IMR-90 (cell line): ENCODE data around the gene PHPT1. TPM values are rescaled to one million over a fixed set of nuclear protein-coding genes. Genes with fewer than 3 reads are reported as not detected.
A peak's percentile ranks its signal among the peaks of the same experiment; 100 is the strongest.

Experiments used
- ATAC-seq: fragments of 200-7000 bp; cut with Tn5 transposase; 2 replicates; pipeline ENCODE4 v1.9.1; 2020; ENCODE audit warnings: low read depth, mild to moderate bottlenecking, moderate library complexity
- BruUV-seq: library from RNA; stranded (reverse); fragments of 400-500 nt; replicated peaks from 2 replicates; lab custom pipeline; 2021; lab: Mats Ljungman, UMichigan
- CTCF ChIA-PET: fragments of 300-600 bp; formaldehyde crosslinking; extraction: SDS; loops from one replicate; lab custom pipeline; 2021; ENCODE audit warnings: antibody characterized with exemption; lab: Yijun Ruan, JAX
- POLR2A ChIA-PET: fragments of 300-600 bp; sonication (Branson Sonifier 250); formaldehyde crosslinking; loops from one replicate; lab custom pipeline; 2022; ENCODE audit warnings: antibody characterized with exemption; ENCODE audit not compliant: unreplicated experiment; lab: Charles Lee
- DNase-seq: peaks from one replicate; pipeline ENCODE4 v3.0.0; 2013
- H2AFZ ChIP-seq: replicated peaks from 2 replicates; pipeline ENCODE3; 2013; ENCODE audit warnings: low read length, mild to moderate bottlenecking; ENCODE audit not compliant: poor library complexity
- H2AK5ac ChIP-seq: 2 replicates; pipeline ENCODE4 v1.6.1; 2013; ENCODE audit warnings: low read depth, low read length, inconsistent platforms
- H2AK9ac ChIP-seq: replicated peaks from 2 replicates; pipeline ENCODE3; 2013; ENCODE audit warnings: mild to moderate bottlenecking, low read depth, low read length, moderate library complexity; ENCODE audit not compliant: poor library complexity
- H2BK120ac ChIP-seq: 2 replicates; pipeline ENCODE4 v1.6.1; 2013; ENCODE audit warnings: low read depth, low read length, inconsistent platforms
- H2BK15ac ChIP-seq: 3 replicates; pipeline ENCODE4 v1.6.1; 2013; ENCODE audit warnings: low read depth, low read length, inconsistent platforms
- H2BK20ac ChIP-seq: 2 replicates; pipeline ENCODE4 v1.6.1; 2013; ENCODE audit warnings: low read depth, mild to moderate bottlenecking, inconsistent platforms, low read length, moderate library complexity
- H2BK5ac ChIP-seq: 2 replicates; pipeline ENCODE4 v1.6.1; 2013; ENCODE audit warnings: mild to moderate bottlenecking, low read depth, low read length, inconsistent platforms; ENCODE audit not compliant: poor library complexity, severe bottlenecking
- H3K14ac ChIP-seq: replicated peaks from 2 replicates; pipeline ENCODE4 v1.6.1; 2013; ENCODE audit warnings: low read depth, low read length, inconsistent platforms
- H3K18ac ChIP-seq: 2 replicates; pipeline ENCODE4 v1.6.1; 2013; ENCODE audit warnings: low read depth, low read length, control low read depth
- H3K23ac ChIP-seq: 2 replicates; pipeline ENCODE4 v1.6.1; 2013; ENCODE audit warnings: low read depth, low read length, inconsistent platforms
- H3K27ac ChIP-seq: 2 replicates; pipeline ENCODE4 v1.5.1; 2013; ENCODE audit warnings: mild to moderate bottlenecking, control low read depth, low read length; ENCODE audit not compliant: insufficient read depth
- H3K27me3 ChIP-seq: 2 replicates; pipeline ENCODE4 v1.6.1; 2013; ENCODE audit warnings: low read length; ENCODE audit not compliant: control insufficient read depth, insufficient read depth
- H3K36me3 ChIP-seq: 2 replicates; pipeline ENCODE4 v1.6.1; 2013; ENCODE audit warnings: low read length, mixed read lengths; ENCODE audit not compliant: control insufficient read depth, insufficient read depth
- H3K4ac ChIP-seq: 2 replicates; pipeline ENCODE4 v1.6.1; 2013; ENCODE audit warnings: low read depth, low read length, inconsistent platforms
- H3K4me1 ChIP-seq: 2 replicates; pipeline ENCODE4 v1.6.1; 2013; ENCODE audit warnings: low read length, mixed read lengths; ENCODE audit not compliant: control insufficient read depth, insufficient read depth
- H3K4me2 ChIP-seq: 2 replicates; pipeline ENCODE4 v1.6.1; 2013; ENCODE audit warnings: low read depth, mild to moderate bottlenecking, control low read depth, low read length, moderate library complexity
- H3K4me3 ChIP-seq: 2 replicates; pipeline ENCODE4 v1.5.1; 2013; ENCODE audit warnings: low read depth, mild to moderate bottlenecking, control low read depth, low read length, moderate library complexity; ENCODE audit not compliant: insufficient read depth
- H3K56ac ChIP-seq: 2 replicates; pipeline ENCODE4 v1.6.1; 2013; ENCODE audit warnings: low read length, inconsistent platforms; ENCODE audit not compliant: insufficient read depth; ENCODE audit errors: extremely low read depth
- H3K79me1 ChIP-seq, 2 experiments: 2 replicates each; pipeline ENCODE4 v1.6.1; 2013; ENCODE audit warnings: low read length in 2 of 2, inconsistent platforms in 1 of 2, low read depth in 1 of 2
- H3K9ac ChIP-seq: 2 replicates; pipeline ENCODE4 v1.6.1; 2013; ENCODE audit warnings: low read depth, low read length, control low read depth
- H3K9me1 ChIP-seq: 2 replicates; pipeline ENCODE4 v1.6.1; 2013; ENCODE audit warnings: low read length, inconsistent platforms; ENCODE audit not compliant: insufficient read depth
- H3K9me3 ChIP-seq: 2 replicates; pipeline ENCODE4 v1.6.1; 2013; ENCODE audit warnings: low read length; ENCODE audit not compliant: control insufficient read depth, insufficient read depth
- H4K20me1 ChIP-seq: 2 replicates; pipeline ENCODE4 v1.6.1; 2013; ENCODE audit warnings: low read length, inconsistent platforms; ENCODE audit not compliant: insufficient read depth
- H4K5ac ChIP-seq: 2 replicates; pipeline ENCODE4 v1.6.1; 2013; ENCODE audit warnings: mild to moderate bottlenecking, low read depth, low read length, control low read depth
- H4K8ac ChIP-seq, 2 experiments: 2 replicates each; pipeline ENCODE4 v1.6.1; 2013; ENCODE audit warnings: low read depth in 2 of 2, low read length in 2 of 2, control low read depth in 1 of 2, inconsistent platforms in 1 of 2
- H4K91ac ChIP-seq: 2 replicates; pipeline ENCODE4 v1.6.1; 2013; ENCODE audit warnings: low read depth, low read length, inconsistent platforms; ENCODE audit not compliant: insufficient read depth
- BHLHE40 ChIP-seq: fragments of 150-350 bp; IDR thresholded peaks from 2 replicates; pipeline ENCODE4 v1.6.1; 2016; ENCODE audit warnings: mild to moderate bottlenecking, low read depth, low read length
- CHD1 ChIP-seq: IDR thresholded peaks from 2 replicates; pipeline ENCODE4 v1.6.1; 2012; ENCODE audit warnings: low read depth, low read length, improper control_type of control experiment
- FOS ChIP-seq: fragments of 150-350 bp; IDR thresholded peaks from 2 replicates; pipeline ENCODE4 v1.6.1; 2016; ENCODE audit warnings: low read depth, low read length
- MAFK ChIP-seq: IDR thresholded peaks from 2 replicates; pipeline ENCODE4 v1.6.1; 2012; ENCODE audit warnings: low read depth, low read length, improper control_type of control experiment
- MAZ ChIP-seq: IDR thresholded peaks from 2 replicates; pipeline ENCODE4 v1.6.1; 2012; ENCODE audit warnings: low read depth, mild to moderate bottlenecking, low read length, improper control_type of control experiment, moderate library complexity, borderline replicate concordance
- MXI1 ChIP-seq: IDR thresholded peaks from 2 replicates; pipeline ENCODE4 v1.6.1; 2012; ENCODE audit warnings: low read depth, mild to moderate bottlenecking, low read length, moderate library complexity, borderline replicate concordance
- NFE2L2 ChIP-seq: fragments of 150-350 bp; IDR thresholded peaks from 2 replicates; pipeline ENCODE4 v1.6.1; 2016; ENCODE audit warnings: low read depth, mild to moderate bottlenecking, low read length
- POLR2A ChIP-seq: IDR thresholded peaks from 2 replicates; pipeline ENCODE4 v1.6.1; 2012; ENCODE audit warnings: mild to moderate bottlenecking, low read depth, low read length
- RAD21 ChIP-seq: IDR thresholded peaks from 2 replicates; pipeline ENCODE4 v1.6.1; 2012; ENCODE audit warnings: low read length, improper control_type of control experiment
- RCOR1 ChIP-seq: IDR thresholded peaks from 2 replicates; pipeline ENCODE4 v1.6.1; 2012; ENCODE audit warnings: mild to moderate bottlenecking, low read length, improper control_type of control experiment; ENCODE audit not compliant: insufficient replicate concordance
- RFX5 ChIP-seq: IDR thresholded peaks from 2 replicates; pipeline ENCODE4 v1.8.0; 2012; ENCODE audit warnings: low read depth, mild to moderate bottlenecking, low read length, moderate library complexity
- SMC3 ChIP-seq: fragments of 150-350 bp; IDR thresholded peaks from 2 replicates; pipeline ENCODE4 v1.6.1; 2016; ENCODE audit warnings: low read depth, mild to moderate bottlenecking, antibody characterized with exemption, low read length, moderate library complexity
- USF2 ChIP-seq: fragments of 150-350 bp; IDR thresholded peaks from 2 replicates; pipeline ENCODE4 v1.6.1; 2017; ENCODE audit warnings: mild to moderate bottlenecking, antibody characterized with exemption, low read length, low read depth
- WGBS, 2 experiments: methylation state at CpG; one replicate each; pipeline versions ENCODE4 v1.1.5 to v1.1.7; 2013; ENCODE audit warnings: missing lambda C conversion rate in 2 of 2; ENCODE audit not compliant: insufficient read length in 1 of 2; ENCODE audit errors: extremely low coverage in 2 of 2; 5-methylcytosine and 5-hydroxymethylcytosine counted together
- dilution Hi-C: fragments of 300-500 bp; cut with HindIII; formaldehyde crosslinking; loops from one replicate; pipeline ENCODE4 v1.14.3; 2018; ENCODE audit warnings: low sequenced_read_pairs; ENCODE audit not compliant: unreplicated experiment
- in situ Hi-C: fragments of 300-500 bp; cut with MboI; formaldehyde crosslinking; loops from 3 replicates; pipeline ENCODE4 v1.14.3; 2019; ENCODE audit warnings: low sequenced_read_pairs, inconsistent platforms, mixed read lengths
- intact Hi-C: fragments of 100-400 bp; cut with micrococcal nuclease; formaldehyde crosslinking; loops from 2 replicates; pipeline ENCODE4 v1.10.0; 2022
- polyA plus RNA-seq, 3 experiments: library from polyadenylated mRNA; depleted of rRNA; stranded (reverse); fragments of >200 nt; gene quantifications; 2 replicates each; pipeline ENCODE4 v1.2.3, GENCODE V29; 2012; ENCODE audit warnings: low replicate concordance in 1 of 3
- total RNA-seq: library from RNA; depleted of rRNA; stranded (reverse); fragments of >200 nt; gene quantifications from 2 replicates; pipeline ENCODE4 v1.2.3, GENCODE V29; 2012
- TF ChIP-seq, protein P1 (sequence below): fragments of 150-350 bp; IDR thresholded peaks from 2 replicates; pipeline ENCODE4 v1.6.1; 2016; ENCODE audit warnings: low read depth, mild to moderate bottlenecking, low read length, moderate library complexity, borderline replicate concordance
- TF ChIP-seq, protein P2 (sequence below): conservative IDR thresholded peaks from 2 replicates; pipeline ENCODE4 v1.5.1; 2012; ENCODE audit warnings: mild to moderate bottlenecking, low read depth, low read length, improper control_type of control experiment

PHPT1 gene
- total and polyA plus RNA-seq, 2 of the 4 experiments (the other 2 are of a cell fraction): 79.8 to 214 TPM

DNA sequence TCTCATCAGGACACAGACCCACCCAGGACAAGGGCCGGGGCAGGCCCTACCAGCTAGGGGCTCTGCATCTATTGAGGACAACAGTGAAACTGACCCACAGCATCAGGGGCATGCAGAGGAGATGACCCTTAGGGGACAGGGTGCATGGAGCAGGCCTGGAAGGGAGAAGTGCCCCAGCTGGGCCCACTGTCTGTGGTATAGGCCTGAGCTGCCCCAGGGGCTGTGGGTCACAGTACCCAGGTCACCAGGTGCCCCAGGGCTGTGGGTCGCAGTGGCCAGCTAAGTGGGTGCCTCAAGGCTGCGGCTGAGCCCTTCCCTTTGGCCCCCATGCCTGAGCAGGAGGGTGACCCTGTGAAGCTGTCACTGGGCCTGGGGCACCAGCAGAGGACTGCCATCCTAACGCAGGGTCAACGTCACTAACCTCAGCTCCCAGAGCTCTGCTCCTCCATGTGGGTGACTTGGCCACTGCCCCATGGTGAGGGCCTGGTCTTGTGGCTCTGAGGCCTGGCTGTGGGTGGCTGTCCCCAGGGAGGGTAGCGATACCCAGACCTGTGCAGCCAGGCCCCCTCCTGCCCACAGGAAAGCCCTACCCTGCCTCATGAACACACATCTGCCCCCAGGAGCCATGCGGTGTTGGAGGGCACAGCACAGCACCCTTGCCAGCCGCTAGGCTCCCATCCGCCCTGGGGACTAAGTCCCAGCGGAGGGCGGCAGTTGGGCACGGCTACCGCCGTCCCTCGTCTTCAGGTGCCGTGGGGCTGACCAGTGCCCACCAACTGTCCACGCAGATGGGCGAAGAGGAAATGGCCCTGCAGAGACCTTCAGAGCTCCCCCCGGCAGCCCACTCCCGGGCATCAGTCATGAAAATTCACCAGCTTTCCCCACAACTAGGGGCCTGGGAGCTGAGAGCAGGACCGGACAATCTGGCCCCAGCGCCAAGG is 12.0 kb downstream of the PHPT1 start:
- no peak for DNase-seq
- TF ChIP-seq MAFK (no peak), RFX5 (no peak), CHD1 (no peak), NFE2L2 (no peak), FOS (no peak), MXI1 (no peak), MAZ (no peak), RCOR1 (no peak), USF2 (no peak), SMC3 (no peak), RAD21 (no peak), POLR2A (no peak), BHLHE40 (no peak)
- TF ChIP-seq, protein P1, sequence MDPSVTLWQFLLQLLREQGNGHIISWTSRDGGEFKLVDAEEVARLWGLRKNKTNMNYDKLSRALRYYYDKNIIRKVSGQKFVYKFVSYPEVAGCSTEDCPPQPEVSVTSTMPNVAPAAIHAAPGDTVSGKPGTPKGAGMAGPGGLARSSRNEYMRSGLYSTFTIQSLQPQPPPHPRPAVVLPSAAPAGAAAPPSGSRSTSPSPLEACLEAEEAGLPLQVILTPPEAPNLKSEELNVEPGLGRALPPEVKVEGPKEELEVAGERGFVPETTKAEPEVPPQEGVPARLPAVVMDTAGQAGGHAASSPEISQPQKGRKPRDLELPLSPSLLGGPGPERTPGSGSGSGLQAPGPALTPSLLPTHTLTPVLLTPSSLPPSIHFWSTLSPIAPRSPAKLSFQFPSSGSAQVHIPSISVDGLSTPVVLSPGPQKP: no peak
- TF ChIP-seq, protein P2, sequence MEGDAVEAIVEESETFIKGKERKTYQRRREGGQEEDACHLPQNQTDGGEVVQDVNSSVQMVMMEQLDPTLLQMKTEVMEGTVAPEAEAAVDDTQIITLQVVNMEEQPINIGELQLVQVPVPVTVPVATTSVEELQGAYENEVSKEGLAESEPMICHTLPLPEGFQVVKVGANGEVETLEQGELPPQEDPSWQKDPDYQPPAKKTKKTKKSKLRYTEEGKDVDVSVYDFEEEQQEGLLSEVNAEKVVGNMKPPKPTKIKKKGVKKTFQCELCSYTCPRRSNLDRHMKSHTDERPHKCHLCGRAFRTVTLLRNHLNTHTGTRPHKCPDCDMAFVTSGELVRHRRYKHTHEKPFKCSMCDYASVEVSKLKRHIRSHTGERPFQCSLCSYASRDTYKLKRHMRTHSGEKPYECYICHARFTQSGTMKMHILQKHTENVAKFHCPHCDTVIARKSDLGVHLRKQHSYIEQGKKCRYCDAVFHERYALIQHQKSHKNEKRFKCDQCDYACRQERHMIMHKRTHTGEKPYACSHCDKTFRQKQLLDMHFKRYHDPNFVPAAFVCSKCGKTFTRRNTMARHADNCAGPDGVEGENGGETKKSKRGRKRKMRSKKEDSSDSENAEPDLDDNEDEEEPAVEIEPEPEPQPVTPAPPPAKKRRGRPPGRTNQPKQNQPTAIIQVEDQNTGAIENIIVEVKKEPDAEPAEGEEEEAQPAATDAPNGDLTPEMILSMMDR: no peak

More for the DNA sequence above, 12.0 kb downstream of the PHPT1 start:
- Histone ChIP-seq H3K18ac (no peak overlapping the region), H4K91ac (no peak overlapping the region), H2BK5ac (no peak overlapping the region), H3K9me3 (no peaks in the 10 kb centered on the region), H4K5ac (no peak overlapping the region), H3K36me3 (peaks cover 35% of the 10 kb centered on the region), H3K4me3 (no peak overlapping the region), H3K27ac (no peak overlapping the region), H2AK5ac (no peak overlapping the region), H3K9ac (no peak overlapping the region), H2BK20ac (no peak overlapping the region), H4K20me1 (peaks cover 17% of the 10 kb centered on the region), H2AFZ (peak overlapping the region; percentile 14), H2BK120ac (no peak overlapping the region), H2BK15ac (no peak overlapping the region), H3K4me2 (no peak overlapping the region), H3K79me1 (peaks cover 16 to 42% of the 10 kb centered on the region in 2 experiments), H3K56ac (no peak overlapping the region), H3K27me3 (no peaks in the 10 kb centered on the region), H3K4me1 (peaks cover 12% of the 10 kb centered on the region), H3K14ac (no peak overlapping the region), H2AK9ac (no peak overlapping the region), H3K23ac (no peak overlapping the region), H4K8ac (no peak overlapping the region), H3K9me1 (peaks cover 5% of the 10 kb centered on the region), H3K4ac (no peak overlapping the region)
- no peak for ATAC-seq
- CTCF ChIA-PET: no interaction called here
- POLR2A ChIA-PET: no interaction called here
- BruUV-seq: no TSS peak
- in situ Hi-C loops: no loop called here
- intact Hi-C loops: no loop called here
- WGBS, 2 experiments: 100% methylated on average over 1 of the region's 22 CpGs; no CpG with 5 or more reads in 1 of the 2 experiments
- dilution Hi-C loops: no loop called here
